Measurements from ENCODE around the gene SLC13A3.

The SLC13A3 gene

DNA sequence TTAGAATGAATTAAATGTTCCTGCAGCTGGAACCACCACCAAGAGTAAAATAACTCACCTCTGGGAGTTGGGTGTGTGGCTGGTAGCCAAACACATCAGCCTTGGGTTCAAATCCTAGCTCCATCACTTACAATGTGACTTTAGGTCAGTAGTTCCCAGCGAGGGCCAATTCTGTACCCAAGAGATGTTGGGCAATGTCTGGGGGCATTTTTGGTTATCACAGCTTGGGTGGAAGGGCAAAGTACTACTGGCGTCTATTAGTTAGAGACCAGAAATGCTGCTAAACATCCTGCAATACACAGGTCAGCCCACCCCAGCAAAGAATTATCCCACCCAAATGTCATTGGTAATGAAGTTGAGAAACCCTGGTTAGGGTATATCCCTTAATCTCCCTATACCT is 48.8 kb downstream of the SLC13A3 start:
- DNase-seq: no peak

DNA sequence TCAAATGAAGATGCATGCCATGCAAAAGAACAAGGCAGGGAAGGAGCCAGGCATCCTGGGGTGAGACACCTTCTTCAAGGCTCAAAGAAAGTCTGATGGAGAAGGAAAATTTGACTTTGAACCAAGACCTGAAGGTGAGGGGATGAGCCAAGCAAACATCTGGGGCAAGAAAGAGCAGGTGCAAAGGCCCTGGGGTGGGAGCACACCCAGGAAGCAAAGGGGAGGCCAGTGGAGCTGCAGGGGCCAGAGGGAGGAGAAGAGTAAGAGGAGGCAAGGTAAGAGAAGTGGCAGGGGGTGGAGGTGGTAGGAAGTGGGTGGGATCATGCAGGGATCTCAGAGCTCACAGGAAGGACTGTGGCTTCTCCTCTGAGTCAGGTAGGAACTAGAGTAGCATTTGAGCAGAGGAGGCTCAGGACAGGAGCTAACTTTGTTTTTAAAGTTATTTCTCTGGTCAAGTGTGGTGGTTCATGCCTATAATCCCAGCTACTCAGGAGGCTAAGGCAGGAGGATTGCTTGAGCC is 49.6 kb downstream of the SLC13A3 start:
- DNase-seq: no peak

DNA sequence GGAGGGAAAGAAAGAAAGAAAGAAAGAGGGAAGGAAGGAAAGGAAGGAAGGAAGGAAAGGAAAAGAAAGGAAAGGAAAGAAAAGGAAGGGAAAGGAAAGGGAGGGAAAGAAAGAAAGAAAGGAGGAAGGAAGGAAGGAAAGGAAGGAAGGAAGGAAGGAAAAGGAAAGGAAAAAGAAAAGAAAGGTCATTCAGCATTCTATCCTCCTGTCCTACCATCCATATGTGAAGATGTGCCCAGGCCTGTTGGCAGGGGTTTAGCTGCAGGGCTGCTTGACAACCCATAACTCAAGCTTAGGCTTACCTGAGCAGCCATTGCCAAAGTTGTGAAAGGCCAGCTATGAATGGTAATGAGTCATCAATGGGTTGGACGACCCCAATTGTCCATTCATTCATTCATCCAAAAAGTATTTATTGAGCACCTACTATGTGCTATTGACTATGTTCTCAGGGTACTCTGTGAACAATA is 50.9 kb downstream of the SLC13A3 start:
- DNase-seq: no peak

DNA sequence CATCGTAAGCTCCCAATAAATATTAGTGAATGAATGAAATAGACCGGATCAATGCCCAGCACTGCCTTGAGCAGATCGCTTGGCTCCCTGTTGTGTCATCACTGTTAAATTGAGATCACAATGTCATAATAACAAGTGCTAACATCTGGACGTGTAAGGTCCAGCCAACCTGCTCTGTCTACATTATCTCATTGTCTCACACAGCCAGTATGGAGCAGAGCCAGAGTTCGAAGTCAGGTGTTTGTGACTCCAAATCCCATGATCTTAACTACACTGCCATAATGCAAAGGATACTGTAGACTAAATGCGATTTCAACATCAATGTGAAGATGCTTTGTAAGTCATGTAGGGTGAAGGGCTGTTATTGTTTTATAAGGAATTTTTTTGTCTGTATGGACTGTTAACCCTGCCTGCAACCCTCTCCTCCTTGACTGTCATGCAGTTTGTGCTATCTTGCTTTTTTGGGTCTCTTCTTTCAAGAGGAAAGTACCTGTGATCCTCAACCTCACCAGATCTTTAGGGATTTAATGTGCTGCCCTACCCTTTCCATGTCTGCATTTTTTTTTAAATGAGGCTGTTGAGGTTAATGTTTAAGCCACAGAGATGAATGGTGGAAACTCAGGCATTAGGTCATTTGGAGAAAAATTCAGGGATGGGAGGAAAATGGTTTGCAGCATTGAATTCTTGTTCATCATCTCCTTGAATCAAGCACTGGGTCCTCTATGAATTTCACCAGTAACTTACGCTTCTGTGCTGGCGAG is 51.9 kb downstream of the SLC13A3 start:
- DNase-seq: no peak

DNA sequence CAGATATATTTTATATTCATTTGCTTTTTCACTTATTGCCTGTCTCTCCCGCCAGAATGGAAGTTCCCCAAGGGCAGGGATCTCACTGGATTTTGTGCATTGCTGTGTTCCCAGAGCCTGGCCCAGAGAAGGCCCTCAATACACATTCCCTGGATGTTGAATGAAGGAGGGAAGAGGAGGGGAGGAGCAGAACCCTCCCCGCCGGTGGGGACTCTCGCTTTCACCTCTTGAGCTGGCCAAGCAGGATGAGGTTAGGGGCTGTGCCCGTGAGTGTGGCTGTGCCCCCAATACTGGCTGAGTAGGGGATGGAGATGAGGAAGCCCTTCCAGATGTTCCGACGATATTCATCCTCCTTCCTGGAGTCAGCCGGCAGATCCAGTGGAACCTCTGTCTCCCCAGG is 55.3 kb downstream of the SLC13A3 start:
- no peak for DNase-seq

DNA sequence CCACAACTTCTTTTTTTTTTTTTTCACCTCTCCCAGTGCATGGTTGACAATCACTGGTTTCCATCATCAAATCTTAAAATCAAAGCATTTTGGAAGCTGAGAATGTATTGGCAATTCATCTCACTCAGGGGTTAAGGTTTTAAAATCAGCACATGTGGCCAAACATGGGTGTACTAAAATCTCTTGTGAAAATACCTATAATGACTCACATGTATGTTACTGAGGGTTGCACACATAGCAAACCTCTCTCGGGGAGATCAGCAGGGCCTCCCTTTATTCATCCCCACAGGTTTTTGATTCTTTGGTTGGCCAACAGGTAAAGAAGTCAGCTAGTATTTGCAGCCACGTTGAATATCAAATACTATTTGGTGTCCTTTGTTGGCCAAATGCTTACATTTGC is 56.5 kb downstream of the SLC13A3 start:
- DNase-seq: no peak

DNA sequence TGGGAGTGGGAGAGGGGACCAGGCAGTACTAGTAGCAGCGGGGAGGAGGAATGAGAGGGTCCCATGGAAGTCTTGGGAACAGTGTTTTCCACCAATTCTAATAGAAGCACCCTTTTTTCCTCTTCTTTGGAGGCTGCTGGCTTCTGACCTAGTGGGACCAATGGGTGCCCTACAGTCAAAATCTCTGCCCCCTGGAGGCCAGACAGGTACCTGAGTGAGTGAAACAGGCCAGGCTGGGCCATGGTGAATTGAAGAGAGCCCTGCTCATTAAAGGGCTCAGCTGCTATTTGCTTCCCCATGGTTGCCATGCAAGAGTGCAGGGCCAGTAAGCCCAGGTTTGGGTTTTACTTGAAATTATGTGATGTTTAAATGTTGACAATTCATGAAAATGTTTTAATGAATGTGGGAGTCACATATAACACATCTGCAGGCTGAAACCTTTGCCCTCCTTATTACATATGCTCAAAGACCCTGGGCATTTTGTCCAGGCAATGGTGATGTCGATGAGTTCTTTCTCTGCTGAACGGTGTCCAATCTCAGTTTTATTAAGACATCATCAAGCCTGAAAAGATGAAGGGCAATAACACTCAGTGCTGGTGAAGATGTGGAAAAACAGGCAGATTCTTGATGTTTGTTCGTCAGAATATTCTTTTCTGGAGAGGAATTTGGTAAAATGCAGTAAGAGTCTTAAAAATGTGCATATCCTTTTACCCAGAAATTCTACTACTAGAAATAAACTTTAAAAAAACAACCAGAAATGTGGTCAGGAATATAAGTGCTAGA is 58.5 kb downstream of the SLC13A3 start:
- no peak for DNase-seq

DNA sequence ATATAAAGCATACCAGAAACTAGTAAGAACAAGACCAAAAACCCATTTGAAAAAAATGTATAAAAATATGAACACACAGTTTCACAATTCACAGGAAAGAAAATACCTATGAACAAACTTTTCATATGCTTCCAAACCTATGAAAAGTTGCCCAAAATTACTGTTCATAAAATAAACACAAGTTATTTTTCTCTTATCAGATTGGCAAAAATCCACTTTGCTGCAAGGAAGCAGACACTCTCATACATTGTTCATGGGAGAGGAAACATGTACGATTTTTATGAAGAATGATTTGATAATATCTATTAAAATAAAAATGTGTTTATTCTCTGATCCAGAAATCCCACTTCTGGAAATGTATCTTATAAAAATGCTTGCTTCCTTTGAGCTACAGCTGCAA is 60.8 kb downstream of the SLC13A3 start:
- no peak for DNase-seq

DNA sequence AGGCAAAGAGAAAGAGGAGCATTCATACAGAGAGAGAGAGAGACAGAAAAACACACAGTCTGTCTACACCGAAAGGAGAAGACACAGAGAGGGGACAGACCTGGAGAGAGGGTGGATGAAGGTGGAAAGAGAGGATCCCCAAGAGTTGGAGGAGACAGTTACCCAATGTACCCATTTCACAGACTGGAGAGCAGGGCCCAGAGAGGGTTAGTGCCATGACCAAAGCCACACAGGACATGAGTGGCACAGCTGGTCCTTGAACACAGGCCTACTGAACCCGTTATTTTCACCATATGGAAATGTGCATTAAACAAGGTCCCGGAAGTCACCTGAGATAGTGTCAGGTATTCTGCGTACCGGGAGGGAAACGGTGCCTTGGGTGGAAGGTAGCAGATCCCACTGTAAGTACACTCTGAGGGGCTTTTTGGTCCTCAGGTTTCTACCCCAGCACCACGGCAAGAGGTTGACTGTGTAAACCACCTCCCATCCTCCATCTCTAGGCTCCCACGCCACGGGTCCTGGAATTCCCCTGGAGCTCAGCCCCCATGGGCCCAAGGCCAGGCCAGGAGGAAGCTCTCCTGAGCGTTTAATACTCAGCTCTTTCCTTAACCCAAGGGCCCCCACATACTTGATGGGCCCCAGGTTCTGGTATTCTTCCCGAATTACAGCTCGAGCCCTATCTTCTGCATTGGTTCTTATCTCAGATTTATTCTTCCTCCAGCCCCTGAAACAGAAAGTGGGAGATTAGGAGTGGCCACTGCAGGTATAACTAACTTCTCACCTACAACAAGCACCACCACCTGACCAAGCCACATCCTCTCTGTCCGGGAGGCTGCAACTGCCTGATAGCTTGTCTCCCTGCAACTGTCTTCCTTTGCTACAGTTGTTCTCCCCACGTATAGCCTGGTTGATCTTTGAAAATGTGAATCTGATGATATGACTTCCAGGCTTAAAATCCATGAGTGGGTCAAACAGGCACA is 62.4 kb downstream of the SLC13A3 start:
- no peak for DNase-seq

DNA sequence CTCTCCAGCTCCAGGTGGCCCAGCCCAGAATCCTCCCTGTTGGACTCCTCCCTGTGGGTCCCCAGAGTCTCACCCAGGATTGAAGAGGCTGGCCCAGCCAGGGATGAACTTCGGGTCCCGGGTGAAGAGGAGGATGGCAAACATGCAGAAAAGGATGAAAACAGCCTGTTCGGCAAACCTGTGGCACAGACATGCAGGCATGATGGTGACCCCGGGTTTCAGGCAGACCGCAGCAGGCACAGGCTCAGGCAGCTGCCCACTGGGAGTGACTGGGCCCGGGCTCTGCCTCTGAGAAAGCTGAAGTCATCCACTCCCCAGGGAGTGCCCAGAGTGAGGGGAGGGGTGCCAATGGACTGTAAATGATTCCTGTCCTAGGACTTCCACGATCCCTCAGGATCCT is 63.3 kb downstream of the SLC13A3 start:
- no peak for DNase-seq

DNA sequence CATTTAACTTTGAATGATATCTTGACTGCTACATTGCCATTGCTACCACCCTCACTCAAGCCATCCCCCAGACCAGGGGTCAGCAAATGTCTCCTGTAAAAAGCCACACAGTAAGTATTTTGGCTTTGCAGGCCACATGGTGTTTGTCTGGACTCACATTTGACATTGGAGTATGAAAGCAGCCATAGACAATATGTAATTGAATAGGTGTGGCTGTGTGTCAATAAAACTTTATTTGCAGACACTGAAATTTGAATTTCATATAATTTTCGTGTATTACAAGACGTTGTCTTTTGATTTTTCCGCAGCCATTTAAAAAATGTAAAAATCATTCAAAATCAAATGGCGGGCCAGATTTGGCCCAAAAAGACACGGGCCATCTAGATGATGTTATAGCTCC is 64.5 kb downstream of the SLC13A3 start:
- no peak for DNase-seq

DNA sequence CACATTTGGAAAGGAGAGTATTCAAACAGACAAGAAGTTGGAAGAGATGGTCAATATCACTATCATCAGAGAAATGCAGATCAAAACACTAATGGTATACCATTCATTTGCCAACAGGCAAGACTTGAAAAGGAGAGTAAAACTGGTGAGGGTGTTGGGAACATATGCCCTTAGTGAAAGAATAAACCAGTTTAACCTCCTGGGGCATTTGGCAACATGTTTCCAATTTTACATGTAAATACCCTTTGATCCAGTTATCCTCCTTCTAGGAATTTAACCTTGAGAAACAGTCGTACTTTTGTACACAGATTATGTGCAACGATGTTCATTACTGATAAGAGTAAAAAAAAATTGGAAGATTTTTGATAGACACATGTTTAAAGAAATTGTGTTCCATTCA is 66.8 kb downstream of the SLC13A3 start:
- DNase-seq: no peak

DNA sequence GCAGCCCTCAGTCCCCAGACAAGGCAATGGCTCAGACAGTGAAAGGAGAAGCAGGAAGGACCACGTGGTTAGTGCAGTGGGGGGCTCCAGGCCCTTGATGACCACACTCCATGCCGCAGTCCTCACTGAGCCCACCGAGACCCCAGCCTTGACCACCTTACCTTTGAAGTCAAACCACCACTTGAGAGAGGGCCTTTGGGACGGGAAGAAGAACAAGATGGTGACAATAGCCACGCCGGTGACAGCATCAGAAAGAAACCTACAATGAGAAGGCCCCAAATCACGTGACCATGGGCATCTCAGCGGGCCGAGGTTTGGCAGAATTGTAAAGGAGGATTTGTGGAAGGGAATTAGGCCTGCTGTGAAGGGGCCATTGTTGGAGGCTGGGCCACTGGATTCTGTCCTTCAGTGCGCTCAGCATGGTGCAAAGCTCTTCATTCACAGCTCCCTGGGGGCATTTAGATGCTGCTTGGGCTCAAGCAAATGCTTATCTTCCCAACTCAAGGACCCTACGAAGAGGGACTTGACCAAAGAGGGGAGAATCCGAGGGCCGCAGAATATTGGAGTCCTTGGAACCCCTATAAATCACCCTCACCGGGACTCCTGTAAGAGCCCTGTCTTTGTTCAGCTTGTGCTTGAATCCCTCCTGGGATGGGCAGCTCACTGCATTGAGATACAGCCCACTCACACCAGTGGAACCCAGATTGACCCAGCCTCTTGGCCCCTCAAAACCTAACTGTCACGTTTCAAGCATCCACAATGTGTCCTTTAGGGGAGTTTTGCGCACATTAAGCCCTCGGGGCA is 67.6 kb downstream of the SLC13A3 start:
- DNase-seq: no peak

DNA sequence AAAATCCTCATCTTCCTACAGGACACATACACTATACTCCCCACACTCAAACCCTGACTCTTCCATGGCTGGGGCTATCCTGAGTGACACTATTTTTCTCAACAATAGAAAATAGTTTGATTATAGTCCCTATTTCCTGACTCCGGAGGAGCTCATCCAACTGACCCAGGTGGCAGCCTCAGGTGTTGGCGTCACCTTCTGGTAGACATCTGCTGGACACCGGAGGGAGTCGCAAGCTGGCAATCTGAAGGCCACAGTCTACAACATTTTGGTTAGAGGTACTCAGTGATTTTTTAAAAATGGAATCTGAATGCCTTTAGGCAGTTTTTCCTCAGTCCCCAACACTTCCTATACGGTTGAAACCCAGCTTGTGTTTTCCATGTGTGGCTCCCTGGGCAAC is 68.6 kb downstream of the SLC13A3 start:
- DNase-seq: no peak

DNA sequence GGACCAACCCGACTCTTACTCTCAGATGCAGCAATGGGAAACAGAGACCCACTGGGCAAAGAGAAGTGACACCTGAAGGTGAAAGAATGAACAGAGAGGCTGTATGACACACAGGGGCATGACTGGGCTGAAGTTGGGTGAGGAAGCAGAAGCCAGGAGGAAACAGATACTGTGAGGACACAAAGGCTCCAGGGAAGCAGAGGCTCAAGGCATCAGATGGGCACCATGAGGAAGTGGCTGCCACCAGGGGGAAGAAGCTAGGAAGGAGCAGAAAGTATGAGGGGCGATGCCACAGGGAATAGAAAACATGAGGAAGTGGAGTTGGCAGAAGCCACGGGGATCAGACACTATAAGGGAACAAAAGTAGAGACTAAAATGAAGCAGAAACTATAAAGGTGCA is 69.9 kb downstream of the SLC13A3 start:
- DNase-seq: no peak

DNA sequence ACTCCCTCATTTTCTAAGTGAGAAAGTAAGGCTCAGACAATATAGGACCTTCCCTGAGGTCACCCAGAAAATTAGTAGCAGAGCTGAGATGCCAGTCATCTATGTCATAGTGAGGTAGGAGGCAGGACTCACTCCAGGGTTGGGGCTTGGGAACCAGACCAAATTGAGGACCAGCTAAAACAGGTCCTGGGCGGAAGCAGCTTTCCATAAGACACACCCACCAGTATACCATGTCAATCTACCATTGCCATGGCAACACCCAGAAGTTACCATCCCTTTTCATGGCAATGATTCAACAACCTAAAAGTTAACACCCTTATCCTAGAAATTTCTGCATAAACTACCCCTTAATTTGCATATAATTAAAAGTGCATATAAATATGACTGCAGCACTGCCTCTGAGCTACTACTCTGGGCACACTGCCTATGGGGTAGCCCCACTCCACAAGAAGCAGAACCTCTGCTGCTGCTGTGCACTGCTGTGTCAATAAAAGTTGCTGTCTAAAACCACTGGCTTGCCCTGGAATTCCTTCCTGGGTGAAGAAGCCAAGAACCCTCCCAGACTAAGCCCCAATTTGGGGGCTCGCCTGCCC is 70.5 kb downstream of the SLC13A3 start:
- no peak for DNase-seq

DNA sequence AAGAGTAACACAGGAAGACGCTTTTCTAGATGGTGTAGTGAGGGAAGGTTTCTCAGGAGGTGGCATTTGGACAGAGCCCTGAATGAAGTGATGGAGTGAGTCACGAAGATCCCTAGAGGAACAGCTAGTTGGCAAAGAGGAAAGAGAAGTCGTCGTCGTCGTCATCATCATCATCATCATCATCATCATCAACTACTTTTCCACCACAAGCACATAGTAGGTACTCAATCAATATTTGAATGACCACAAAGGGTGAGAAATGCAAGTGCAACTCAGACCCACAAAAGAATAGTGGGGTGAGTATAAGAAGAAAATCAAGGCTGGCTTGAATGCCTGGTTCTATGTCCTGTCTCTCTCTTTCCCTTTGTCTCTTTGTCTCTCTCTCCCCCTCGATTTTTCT is 72.5 kb downstream of the SLC13A3 start:
- no peak for DNase-seq

DNA sequence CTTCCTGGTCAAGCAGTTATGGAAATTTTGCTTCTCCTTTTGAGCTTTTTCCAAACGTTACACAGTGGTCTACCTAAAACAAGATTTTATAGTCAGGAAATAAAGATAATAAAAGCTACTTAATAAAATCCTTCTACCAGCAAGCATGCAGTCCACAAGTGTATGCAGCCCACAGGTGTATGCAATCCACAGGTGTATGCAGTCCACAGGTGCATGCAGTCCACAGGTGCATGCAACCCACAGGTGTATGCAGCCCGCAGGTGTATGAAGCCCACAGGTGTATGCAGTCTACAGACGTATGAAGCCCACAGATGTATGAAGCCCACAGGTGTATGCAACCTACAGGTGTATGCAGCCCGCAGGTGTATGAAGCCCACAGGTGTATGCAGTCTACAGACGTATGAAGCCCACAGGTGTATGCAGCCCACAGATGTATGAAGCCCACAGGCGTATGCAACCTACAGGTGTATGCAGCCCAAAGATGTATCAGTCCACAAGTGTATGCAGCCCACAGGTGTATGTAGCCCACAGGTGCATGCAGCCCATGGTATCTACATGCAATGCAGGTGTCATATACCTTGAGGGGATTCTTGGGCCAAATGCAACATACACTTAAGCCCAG is 74.4 kb downstream of the SLC13A3 start:
- no peak for DNase-seq

DNA sequence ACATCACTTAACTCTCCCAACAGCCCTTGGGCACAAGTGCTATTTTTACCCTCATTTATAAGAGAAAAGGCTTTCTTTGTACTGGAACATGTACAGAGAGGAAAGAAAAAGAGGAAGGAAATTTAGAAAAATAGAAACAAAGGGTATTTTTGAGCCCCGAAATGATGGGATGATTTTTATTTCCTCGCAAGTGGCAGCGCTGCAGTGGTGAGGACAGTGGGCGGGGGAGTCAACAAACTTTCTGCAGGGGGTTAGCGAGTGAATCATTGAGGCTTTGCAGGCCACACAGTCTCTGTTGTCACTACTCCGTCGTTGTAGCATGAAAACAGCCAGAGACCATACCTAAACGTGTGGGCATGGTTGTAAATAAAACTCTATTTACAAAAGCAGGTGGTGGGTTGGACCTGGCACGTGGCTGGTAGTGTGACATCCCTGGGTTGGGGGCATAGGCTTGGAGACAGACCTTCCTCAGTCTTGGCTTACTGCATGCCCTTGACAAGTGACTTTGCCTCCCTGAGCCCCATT is 75.3 kb downstream of the SLC13A3 start:
- DNase-seq: no peak

DNA sequence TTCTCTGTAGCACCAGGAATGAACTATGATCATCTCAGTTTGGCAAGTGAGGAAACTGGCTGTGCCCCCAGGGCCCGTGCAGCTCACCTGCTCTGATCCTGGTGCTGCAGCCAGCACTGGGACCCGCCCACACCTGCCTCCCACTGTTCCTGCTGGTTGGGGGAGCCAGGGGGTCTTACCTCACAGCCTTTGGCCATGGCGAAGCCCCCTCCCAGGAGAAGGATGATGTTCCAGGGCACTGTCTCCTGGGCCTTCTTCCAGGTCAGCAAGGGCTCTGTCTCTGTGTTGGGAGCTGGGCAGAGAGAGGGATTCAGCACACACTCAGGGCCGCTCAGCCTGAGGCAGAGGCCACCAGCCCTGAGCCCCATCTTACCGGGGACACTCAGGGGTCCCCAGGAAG is 75.9 kb downstream of the SLC13A3 start:
- DNase-seq: no peak
